Measurements from ENCODE around the gene CIAO2B.

- TF ChIP-seq POLR2A (IDR thresholded peaks at IDR 0.05) = no peak
- TF ChIP-seq CTCF (IDR thresholded peaks at IDR 0.05) = no peak
Observed at GRCh38 chr16:66903544-66904427, 30.4 kb downstream of the CIAO2B start.

Data from testis (tissue), 2 donors.